K562 (cell line): Measurements from ENCODE around the gene LRRC51. TPM values are rescaled to one million over a fixed set of nuclear protein-coding genes. Genes with fewer than 3 reads are reported as not detected.
A peak's percentile ranks its signal among the peaks of the same experiment; 100 is the strongest.

Experiments
- ADNP ChIP-seq: fragments of 200-800 bp; sonication (Bioruptor generic); IDR thresholded peaks from 2 replicates; pipeline ENCODE4 v1.6.1; 2016; ENCODE audit warnings: missing genetic modification characterization, missing compliant biosample characterization
- ARNT ChIP-seq, 2 experiments: fragments of 450-650 bp; IDR thresholded peaks; 2 replicates each; pipeline ENCODE4 v1.6.1; 2016; ENCODE audit warnings: mild to moderate bottlenecking in 1 of 2
- BRD4 ChIP-seq: fragments of 200-600 bp; sonication (generic); IDR thresholded peaks from 2 replicates; pipeline ENCODE4 v1.6.1; 2017; ENCODE audit warnings: inconsistent platforms
- CBFA2T3 ChIP-seq: fragments of 450-650 bp; IDR thresholded peaks from 2 replicates; pipeline ENCODE4 v1.6.1; 2017
- CREB3 ChIP-seq: fragments of 450-650 bp; conservative IDR thresholded peaks from 2 replicates; pipeline ENCODE4 v1.6.1; 2016; ENCODE audit warnings: missing genetic modification characterization, low read depth, mild to moderate bottlenecking, missing compliant biosample characterization, moderate library complexity
- E2F1 ChIP-seq: sonication (generic); formaldehyde crosslinking; IDR thresholded peaks from 2 replicates; pipeline ENCODE4 v1.8.1; 2023; ENCODE audit warnings: mild to moderate bottlenecking, missing genetic modification reagents, moderate library complexity
- LCOR ChIP-seq: sonication (generic); formaldehyde crosslinking; IDR thresholded peaks from 2 replicates; pipeline ENCODE4 v1.8.0; 2022; ENCODE audit warnings: mild to moderate bottlenecking, missing genetic modification reagents
- MED1 ChIP-seq: sonication (generic); formaldehyde crosslinking; IDR thresholded peaks from 2 replicates; pipeline ENCODE4 v1.8.1; 2023; ENCODE audit warnings: missing genetic modification reagents, borderline replicate concordance
- NFYB ChIP-seq: IDR thresholded peaks from 2 replicates; pipeline ENCODE4 v1.6.1; 2011; ENCODE audit warnings: mild to moderate bottlenecking, moderate library complexity; ENCODE audit not compliant: insufficient read length; ENCODE audit errors: extremely low read depth
- RBM15 ChIP-seq: fragments of 200-400 bp; formaldehyde crosslinking; IDR thresholded peaks from 2 replicates; pipeline ENCODE4 v1.6.1; 2018; ENCODE audit warnings: mild to moderate bottlenecking, low read length, moderate library complexity; ENCODE audit not compliant: insufficient read depth
- TCF3 ChIP-seq: sonication (generic); formaldehyde crosslinking; IDR thresholded peaks from 2 replicates; pipeline ENCODE4 v1.4.0; 2020; ENCODE audit warnings: mild to moderate bottlenecking, missing genetic modification reagents
- XRCC3 ChIP-seq: fragments of 450-650 bp; IDR thresholded peaks from 2 replicates; pipeline ENCODE4 v1.6.1; 2017; ENCODE audit warnings: mild to moderate bottlenecking, moderate library complexity
- ZBTB5 ChIP-seq: fragments of 450-650 bp; IDR thresholded peaks from 2 replicates; pipeline ENCODE4 v1.6.1; 2017; ENCODE audit warnings: antibody characterized with exemption
- ZEB2 ChIP-seq: fragments of 450-650 bp; IDR thresholded peaks from 2 replicates; pipeline ENCODE4 v1.6.1; 2016
- ZFX ChIP-seq: sonication (generic); formaldehyde crosslinking; IDR thresholded peaks from 2 replicates; pipeline ENCODE4 v1.8.0; 2022; ENCODE audit warnings: mild to moderate bottlenecking, missing genetic modification reagents, moderate library complexity
- ZNF263 ChIP-seq: sonication (generic); formaldehyde crosslinking; IDR thresholded peaks from 2 replicates; pipeline ENCODE4 v1.8.0; 2022; ENCODE audit warnings: mild to moderate bottlenecking, missing genetic modification reagents, borderline replicate concordance
- ZNF41 ChIP-seq: fragments of 250-450 bp; sonication (Bioruptor Pico); conservative IDR thresholded peaks from 2 replicates; pipeline ENCODE4 v1.4.0; 2020; ENCODE audit warnings: mild to moderate bottlenecking
- ZSCAN32 ChIP-seq: fragments of 450-650 bp; formaldehyde crosslinking; IDR thresholded peaks from 2 replicates; pipeline ENCODE4 v1.4.0; 2020; ENCODE audit warnings: mild to moderate bottlenecking, moderate library complexity
- polyA plus RNA-seq, 8 experiments: library from polyadenylated mRNA; depleted of rRNA in 4 of 8; stranded (reverse) in 5 of 8; unstranded in 3 of 8; fragments of >200 nt; fragmentation: Nextera tagmentation in 2 of 8; fragmentation: Illumina TruSeq in 1 of 8; extraction: Ambion mirVana in 2 of 8; extraction: Trizol in 1 of 8; gene quantifications; 2 replicates each; pipeline versions ENCODE4 v1.2.1 to v1.2.3, GENCODE V29; 2011 to 2014; ENCODE audit warnings: inconsistent platforms in 1 of 8, missing spikeins in 1 of 8
- total RNA-seq, 7 experiments: library from RNA; depleted of rRNA in 6 of 7; stranded (reverse); fragments of >200 nt in 6 of 7; fragmentation: Illumina TruSeq in 2 of 7; extraction: Trizol in 2 of 7; gene quantifications; 2 replicates each; pipeline versions ENCODE4 v1.2.1 to v1.2.3, GENCODE V29; 2011 to 2021; ENCODE audit warnings: low replicate concordance in 1 of 7
- TF ChIP-seq, protein P1 (sequence below): fragments of 250-450 bp; sonication (Bioruptor Pico); IDR thresholded peaks from 2 replicates; pipeline ENCODE4 v1.4.0; 2020; ENCODE audit warnings: mild to moderate bottlenecking, moderate library complexity
- TF ChIP-seq, protein P2 (sequence below): fragments of 250-450 bp; sonication (Bioruptor Pico); IDR thresholded peaks from 2 replicates; pipeline ENCODE4 v1.8.0; 2022; ENCODE audit warnings: moderate library complexity, mild to moderate bottlenecking, inconsistent platforms
- TF ChIP-seq, protein P3 (sequence below), 2 experiments: fragments of 450-650 bp; conservative IDR thresholded peaks; 2 replicates each; pipeline ENCODE4 v1.6.1; 2017; ENCODE audit warnings: mild to moderate bottlenecking in 2 of 2, moderate library complexity in 2 of 2

The LRRC51 gene
- total and polyA plus RNA-seq, 9 of the 15 experiments (the other 6 are each of a cell fraction or from before 2014, with no cell fraction given) = 4.7 to 10.6 (median 5.6) TPM

DNA sequence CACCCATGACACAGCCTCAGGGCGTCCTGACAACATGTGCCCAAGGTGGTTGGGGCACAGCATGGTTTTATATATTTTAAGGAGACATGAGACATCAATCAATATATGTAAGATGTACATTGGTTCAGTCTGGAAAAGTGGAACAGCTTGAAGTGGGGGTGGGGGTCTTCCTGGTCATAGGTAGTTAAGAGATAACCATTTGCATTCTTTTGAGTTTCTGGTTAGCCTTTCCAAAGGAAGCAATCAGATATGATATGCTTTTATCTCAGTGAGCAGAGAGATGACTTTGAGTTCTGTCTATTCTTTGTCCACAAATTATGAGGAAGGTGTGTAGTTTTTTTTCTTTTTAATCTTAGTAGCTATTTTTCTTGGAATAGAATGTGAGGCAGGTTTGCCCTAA, 42.0 kb downstream of the LRRC51 start (continued):
- TF ChIP-seq ZBTB5 = no peak
- TF ChIP-seq, protein P1, sequence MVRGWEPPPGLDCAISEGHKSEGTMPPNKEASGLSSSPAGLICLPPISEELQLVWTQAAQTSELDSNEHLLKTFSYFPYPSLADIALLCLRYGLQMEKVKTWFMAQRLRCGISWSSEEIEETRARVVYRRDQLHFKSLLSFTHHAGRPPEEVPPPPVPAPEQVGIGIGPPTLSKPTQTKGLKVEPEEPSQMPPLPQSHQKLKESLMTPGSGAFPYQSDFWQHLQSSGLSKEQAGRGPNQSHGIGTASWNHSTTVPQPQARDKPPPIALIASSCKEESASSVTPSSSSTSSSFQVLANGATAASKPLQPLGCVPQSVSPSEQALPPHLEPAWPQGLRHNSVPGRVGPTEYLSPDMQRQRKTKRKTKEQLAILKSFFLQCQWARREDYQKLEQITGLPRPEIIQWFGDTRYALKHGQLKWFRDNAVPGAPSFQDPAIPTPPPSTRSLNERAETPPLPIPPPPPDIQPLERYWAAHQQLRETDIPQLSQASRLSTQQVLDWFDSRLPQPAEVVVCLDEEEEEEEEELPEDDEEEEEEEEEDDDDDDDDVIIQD = no peak
- TF ChIP-seq ADNP (tag) = peak; percentile 59; the same call in 1 of the 2 replicates
- TF ChIP-seq TCF3 (CRISPR knock-in tag) = peak; percentile 36; the same call in 1 of the 2 replicates
- TF ChIP-seq BRD4 = no peak
- no peak for TF ChIP-seq ZNF41 (CRISPR knock-in tag)
- peak; percentile 76 for TF ChIP-seq CBFA2T3
- no peak for TF ChIP-seq RBM15
- no peak for TF ChIP-seq ZNF263 (CRISPR knock-in tag)
- TF ChIP-seq LCOR (CRISPR knock-in tag) = no peak
- TF ChIP-seq, protein P2, sequence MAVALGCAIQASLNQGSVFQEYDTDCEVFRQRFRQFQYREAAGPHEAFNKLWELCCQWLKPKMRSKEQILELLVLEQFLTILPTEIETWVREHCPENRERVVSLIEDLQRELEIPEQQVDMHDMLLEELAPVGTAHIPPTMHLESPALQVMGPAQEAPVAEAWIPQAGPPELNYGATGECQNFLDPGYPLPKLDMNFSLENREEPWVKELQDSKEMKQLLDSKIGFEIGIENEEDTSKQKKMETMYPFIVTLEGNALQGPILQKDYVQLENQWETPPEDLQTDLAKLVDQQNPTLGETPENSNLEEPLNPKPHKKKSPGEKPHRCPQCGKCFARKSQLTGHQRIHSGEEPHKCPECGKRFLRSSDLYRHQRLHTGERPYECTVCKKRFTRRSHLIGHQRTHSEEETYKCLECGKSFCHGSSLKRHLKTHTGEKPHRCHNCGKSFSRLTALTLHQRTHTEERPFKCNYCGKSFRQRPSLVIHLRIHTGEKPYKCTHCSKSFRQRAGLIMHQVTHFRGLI (CRISPR knock-in tag) = no peak
- no peak for TF ChIP-seq E2F1 (CRISPR knock-in tag)
- TF ChIP-seq, protein P3, sequence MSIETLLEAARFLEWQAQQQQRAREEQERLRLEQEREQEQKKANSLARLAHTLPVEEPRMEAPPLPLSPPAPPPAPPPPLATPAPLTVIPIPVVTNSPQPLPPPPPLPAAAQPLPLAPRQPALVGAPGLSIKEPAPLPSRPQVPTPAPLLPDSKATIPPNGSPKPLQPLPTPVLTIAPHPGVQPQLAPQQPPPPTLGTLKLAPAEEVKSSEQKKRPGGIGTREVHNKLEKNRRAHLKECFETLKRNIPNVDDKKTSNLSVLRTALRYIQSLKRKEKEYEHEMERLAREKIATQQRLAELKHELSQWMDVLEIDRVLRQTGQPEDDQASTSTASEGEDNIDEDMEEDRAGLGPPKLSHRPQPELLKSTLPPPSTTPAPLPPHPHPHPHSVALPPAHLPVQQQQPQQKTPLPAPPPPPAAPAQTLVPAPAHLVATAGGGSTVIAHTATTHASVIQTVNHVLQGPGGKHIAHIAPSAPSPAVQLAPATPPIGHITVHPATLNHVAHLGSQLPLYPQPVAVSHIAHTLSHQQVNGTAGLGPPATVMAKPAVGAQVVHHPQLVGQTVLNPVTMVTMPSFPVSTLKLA (conservative IDR thresholded peaks at IDR 0.05) = 0 out of 4 replicates have a peak, but pooled peaks of 1 of the 2 experiments have one; percentile 11
- no peak for TF ChIP-seq CREB3 (tag)
- TF ChIP-seq XRCC3 = no peak
- TF ChIP-seq ZSCAN32 (CRISPR knock-in tag) = no peak
- TF ChIP-seq ZFX (CRISPR knock-in tag) = no peak
- peak; percentile 57; the same call in 1 of the 2 replicates for TF ChIP-seq ZEB2
- no peak for TF ChIP-seq ARNT (IDR thresholded peaks at IDR 0.05)
- TF ChIP-seq NFYB = no peak
- no peak for TF ChIP-seq MED1 (CRISPR knock-in tag)
